RWPE1 (cell line): ENCODE measurements around the gene CEACAM5.

Source experiments
- CTCF ChIA-PET: fragments of 350-600 bp; sonication (Branson Sonifier 250); formaldehyde crosslinking; extraction: SDS; loops from one replicate; lab custom pipeline; 2021; lab: Yijun Ruan, JAX
- POLR2A ChIA-PET: fragments of 400-600 bp; formaldehyde crosslinking; extraction: SDS; loops from one replicate; lab custom pipeline; 2020; ENCODE audit warnings: antibody characterized with exemption; ENCODE audit not compliant: low non-redundant PET; lab: Yijun Ruan, JAX
- DNase-seq: peaks from one replicate; pipeline ENCODE4 v3.0.0; 2012; ENCODE audit warnings: low spot score
- H3K27ac ChIP-seq: fragments of 450-650 bp; 2 replicates; pipeline ENCODE4 v1.5.1; 2017
- TF ChIP-seq, protein P1 (sequence below): fragments of 450-650 bp; conservative IDR thresholded peaks from 2 replicates; pipeline ENCODE4 v1.5.1; 2017; ENCODE audit warnings: low read depth, mild to moderate bottlenecking

Gene CEACAM5

DNA sequence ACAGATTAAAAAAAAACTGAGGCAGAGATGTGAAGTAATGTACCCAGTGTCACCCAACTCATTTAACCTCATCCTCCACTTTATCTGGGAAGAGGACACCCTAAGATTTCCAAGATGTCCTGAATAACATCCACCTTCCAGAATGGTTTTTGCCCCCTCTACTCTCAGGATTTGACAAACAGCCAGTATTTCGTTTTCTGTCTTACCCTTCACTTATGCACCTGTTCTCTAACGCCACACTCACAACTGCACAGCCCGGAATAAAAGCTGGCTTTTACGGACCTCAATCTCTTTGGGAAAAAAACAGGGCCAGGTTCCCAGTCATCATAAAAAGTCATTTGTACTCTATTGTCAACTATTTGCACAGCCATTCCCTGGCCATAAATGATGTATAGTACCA, 25.7 kb downstream of the CEACAM5 start:
- ChIA-PET CTCF (interaction anchor here (0.6 kb wide), 1 partner anchor 299 kb away, joined by 3 read pairs; no protein-coding TSS in a partner anchor), POLR2A (no interaction called here)
- DNase-seq: no peak
- no peak overlapping the region for H3K27ac ChIP-seq
- TF ChIP-seq, protein P1, sequence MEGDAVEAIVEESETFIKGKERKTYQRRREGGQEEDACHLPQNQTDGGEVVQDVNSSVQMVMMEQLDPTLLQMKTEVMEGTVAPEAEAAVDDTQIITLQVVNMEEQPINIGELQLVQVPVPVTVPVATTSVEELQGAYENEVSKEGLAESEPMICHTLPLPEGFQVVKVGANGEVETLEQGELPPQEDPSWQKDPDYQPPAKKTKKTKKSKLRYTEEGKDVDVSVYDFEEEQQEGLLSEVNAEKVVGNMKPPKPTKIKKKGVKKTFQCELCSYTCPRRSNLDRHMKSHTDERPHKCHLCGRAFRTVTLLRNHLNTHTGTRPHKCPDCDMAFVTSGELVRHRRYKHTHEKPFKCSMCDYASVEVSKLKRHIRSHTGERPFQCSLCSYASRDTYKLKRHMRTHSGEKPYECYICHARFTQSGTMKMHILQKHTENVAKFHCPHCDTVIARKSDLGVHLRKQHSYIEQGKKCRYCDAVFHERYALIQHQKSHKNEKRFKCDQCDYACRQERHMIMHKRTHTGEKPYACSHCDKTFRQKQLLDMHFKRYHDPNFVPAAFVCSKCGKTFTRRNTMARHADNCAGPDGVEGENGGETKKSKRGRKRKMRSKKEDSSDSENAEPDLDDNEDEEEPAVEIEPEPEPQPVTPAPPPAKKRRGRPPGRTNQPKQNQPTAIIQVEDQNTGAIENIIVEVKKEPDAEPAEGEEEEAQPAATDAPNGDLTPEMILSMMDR: no peak

DNA sequence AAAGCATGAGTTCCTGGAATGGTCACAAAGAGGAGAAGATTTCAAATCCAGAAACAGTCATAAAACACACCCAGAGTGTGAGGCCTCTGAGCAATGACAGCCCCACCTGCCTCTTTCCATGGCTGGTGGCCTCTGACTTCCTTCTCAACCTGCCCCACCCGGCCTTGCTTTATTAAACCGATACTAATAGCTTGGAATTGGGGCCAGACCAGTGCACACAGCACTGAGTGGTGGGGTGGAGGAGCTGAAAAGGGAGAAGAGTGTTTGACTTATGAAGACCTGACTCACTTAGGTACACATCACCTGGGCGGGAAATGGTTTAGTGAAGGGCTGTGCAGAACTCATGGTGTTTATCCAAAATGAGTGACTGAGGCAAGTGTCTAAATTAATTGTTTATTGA, 26.2 kb downstream of the CEACAM5 start:
- TF ChIP-seq, protein P1: no peak
- DNase-seq: no peak
- ChIA-PET POLR2A (no interaction called here), CTCF (no interaction called here)
- H3K27ac ChIP-seq: no peak overlapping the region

DNA sequence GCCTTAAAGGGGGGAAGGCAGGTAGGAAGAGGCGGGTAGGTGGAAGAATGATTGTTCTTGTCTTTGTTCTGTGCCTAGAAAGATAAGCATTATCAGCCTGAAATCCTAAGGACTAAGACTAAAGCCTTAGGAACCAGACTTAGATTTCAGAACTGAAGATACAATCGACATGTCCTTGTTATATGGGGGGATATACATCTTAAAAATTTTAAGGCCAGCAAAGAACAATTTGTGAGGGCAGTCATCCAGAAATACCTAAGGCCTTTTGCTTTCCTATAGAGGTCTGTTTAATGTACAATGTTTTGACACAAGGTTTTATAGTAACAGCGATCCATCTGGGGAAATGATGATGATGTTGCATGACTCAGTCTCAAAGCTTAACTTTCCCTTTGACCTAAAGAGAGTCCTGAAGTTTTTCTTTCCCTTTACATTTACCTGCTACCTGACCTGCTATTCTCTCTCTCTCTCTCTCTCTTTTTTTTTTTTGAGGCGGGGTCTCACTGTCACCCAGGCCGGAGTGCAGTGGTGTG, 26.7 kb downstream of the CEACAM5 start:
- no peak for DNase-seq
- ChIA-PET CTCF (no interaction called here), POLR2A (no interaction called here)
- TF ChIP-seq, protein P1: no peak
- H3K27ac ChIP-seq: no peak overlapping the region

DNA sequence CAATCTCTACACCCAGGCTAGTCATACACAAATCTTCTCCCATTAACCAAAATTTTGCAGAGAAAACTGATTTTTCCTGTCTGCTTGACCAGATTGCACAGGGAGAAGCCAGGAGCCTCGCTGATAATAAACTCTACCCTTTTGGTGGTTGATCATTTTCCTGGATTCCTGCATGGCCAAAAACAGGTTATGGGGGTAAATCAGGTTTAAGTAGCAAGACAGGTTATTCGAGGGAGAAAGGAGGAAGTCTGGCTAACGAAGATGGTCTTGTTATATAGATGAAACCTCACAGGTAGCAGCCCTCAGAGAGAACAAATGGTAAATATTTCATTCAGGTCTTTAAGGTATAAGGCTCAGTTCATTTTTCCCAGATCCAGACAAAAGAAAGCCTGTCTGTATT, 30.9 kb downstream of the CEACAM5 start:
- no peak overlapping the region for H3K27ac ChIP-seq
- TF ChIP-seq, protein P1: no peak
- POLR2A ChIA-PET: no interaction called here

DNA sequence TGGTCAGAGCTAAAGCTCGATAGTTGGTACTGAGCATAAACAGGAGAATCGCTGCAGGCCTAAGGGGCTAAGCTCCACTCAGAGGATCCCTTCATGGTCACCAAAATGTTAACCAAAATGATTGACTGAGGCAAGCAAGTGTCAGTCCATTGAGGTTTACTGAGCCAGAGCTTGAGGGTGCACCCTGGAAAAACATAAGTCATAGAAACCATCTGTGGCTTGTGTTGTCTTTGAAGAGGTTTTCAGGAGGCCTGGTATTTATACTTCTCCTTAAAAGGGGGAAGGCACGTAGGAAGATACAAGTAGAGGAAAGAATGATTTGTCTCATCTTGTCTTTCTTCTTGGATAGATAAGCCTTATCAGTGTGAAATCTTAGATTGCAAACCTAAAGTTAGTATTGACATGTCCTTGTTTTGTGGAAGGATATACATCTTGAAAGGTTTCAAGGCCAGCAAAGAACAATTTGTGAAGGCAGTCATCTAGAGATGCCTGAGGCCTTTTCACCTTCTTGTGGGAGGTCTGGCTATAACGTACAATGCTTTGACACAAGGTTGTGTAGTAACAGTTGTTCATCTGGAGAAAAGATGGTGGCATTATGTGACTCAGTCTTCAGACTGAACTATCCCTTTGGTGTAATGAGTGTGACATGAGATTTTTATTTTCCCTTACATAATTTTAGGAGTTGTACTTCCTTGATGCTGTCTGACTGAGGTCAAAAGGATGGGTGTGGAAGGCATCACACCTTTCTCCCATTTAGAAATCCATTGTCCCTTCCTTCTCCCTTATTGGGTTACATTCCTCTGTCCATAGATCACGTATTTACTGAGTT, 32.2 kb downstream of the CEACAM5 start:
- no peak for DNase-seq
- no peak overlapping the region for H3K27ac ChIP-seq
- TF ChIP-seq, protein P1: no peak
- ChIA-PET POLR2A (no interaction called here), CTCF (interaction anchor here (0.7 to 1.1 kb wide), 2 partner anchors 13 to 94 kb away, joined by 3 to 4 read pairs; no protein-coding TSS in a partner anchor)

More for the DNA sequence above, 30.9 kb downstream of the CEACAM5 start:
- CTCF ChIA-PET: interaction anchor here (0.5 to 1.1 kb wide), 3 partner anchors 21 to 101 kb away, joined by 3 to 4 read pairs (median 3); no protein-coding TSS in a partner anchor
- DNase-seq: no peak

DNA sequence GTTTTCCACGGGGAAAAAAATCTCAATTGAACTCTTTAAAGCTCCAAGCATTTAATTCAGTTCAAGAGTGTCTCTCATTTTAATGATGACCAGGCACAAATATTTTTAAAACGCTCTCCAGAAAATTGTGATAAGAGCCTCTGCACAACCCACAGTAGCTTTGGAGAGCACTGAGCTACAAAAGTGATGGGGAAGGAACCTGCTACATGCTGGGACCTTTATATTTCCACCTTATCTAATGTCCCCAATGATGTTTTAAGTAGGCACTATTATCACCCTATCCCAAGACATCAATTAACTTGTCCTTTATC, 32.8 kb downstream of the CEACAM5 start:
- TF ChIP-seq, protein P1: no peak
- H3K27ac ChIP-seq: no peak overlapping the region
- POLR2A ChIA-PET: no interaction called here
- DNase-seq: no peak
- CTCF ChIA-PET: interaction anchor here (0.7 kb wide), 1 partner anchor 12 kb away, joined by 4 read pairs; no protein-coding TSS in a partner anchor
